K562 (cell line): Measurements from ENCODE around the gene GLIS2. TPM values are rescaled to one million over a fixed set of nuclear protein-coding genes. Genes with fewer than 3 reads are reported as not detected.

ENCODE experiments used
- DPF2 ChIP-seq: fragments of 450-650 bp; IDR thresholded peaks from 2 replicates; pipeline ENCODE4 v1.6.1; 2016
- ETV1 ChIP-seq: fragments of 450-650 bp; conservative IDR thresholded peaks from 2 replicates; pipeline ENCODE4 v1.6.1; 2016; ENCODE audit warnings: missing genetic modification characterization, control low read depth, low read depth, missing compliant biosample characterization
- FOXK1 ChIP-seq: sonication (generic); formaldehyde crosslinking; IDR thresholded peaks from 2 replicates; pipeline ENCODE4 v1.8.0; 2022; ENCODE audit warnings: missing genetic modification reagents, mild to moderate bottlenecking, borderline replicate concordance
- GABPA ChIP-seq: fragments of 200-800 bp; sonication (Bioruptor generic); conservative IDR thresholded peaks from 2 replicates; pipeline ENCODE4 v1.6.1; 2016; ENCODE audit warnings: low read depth, missing genetic modification characterization, missing compliant biosample characterization
- HDAC2 ChIP-seq: fragments of 450-650 bp; IDR thresholded peaks from 2 replicates; pipeline ENCODE4 v1.6.1; 2016; ENCODE audit warnings: mild to moderate bottlenecking
- HDAC8 ChIP-seq: fragments of 450-650 bp; IDR thresholded peaks from 2 replicates; pipeline ENCODE4 v1.6.1; 2016; ENCODE audit warnings: mild to moderate bottlenecking, missing genetic modification characterization, moderate library complexity, missing compliant biosample characterization
- IRF9 ChIP-seq: fragments of 450-650 bp; IDR thresholded peaks from 2 replicates; pipeline ENCODE4 v1.6.1; 2016; ENCODE audit warnings: missing biosample characterization, missing genetic modification characterization
- LCOR ChIP-seq: sonication (generic); formaldehyde crosslinking; IDR thresholded peaks from 2 replicates; pipeline ENCODE4 v1.8.0; 2022; ENCODE audit warnings: mild to moderate bottlenecking, missing genetic modification reagents
- REST ChIP-seq, 2 experiments: fragments of 450-650 bp; formaldehyde crosslinking in 1 of 2; IDR thresholded peaks; 2 replicates each; pipeline versions ENCODE4 v1.4.0 to v1.6.1; 2014 to 2020; ENCODE audit warnings: mild to moderate bottlenecking in 2 of 2, borderline replicate concordance in 1 of 2, low read depth in 1 of 2
- SRSF3 ChIP-seq: fragments of 200-400 bp; formaldehyde crosslinking; IDR thresholded peaks from 2 replicates; pipeline ENCODE4 v1.6.1; 2016; ENCODE audit warnings: mild to moderate bottlenecking, low read length, moderate library complexity; ENCODE audit not compliant: insufficient read depth
- TAF1 ChIP-seq: IDR thresholded peaks from 2 replicates; pipeline ENCODE4 v1.6.1; 2011; ENCODE audit warnings: mild to moderate bottlenecking, low read length, moderate library complexity; ENCODE audit not compliant: insufficient read depth, control insufficient read depth, severe bottlenecking; ENCODE audit errors: extremely low read depth
- TCF3 ChIP-seq: sonication (generic); formaldehyde crosslinking; IDR thresholded peaks from 2 replicates; pipeline ENCODE4 v1.4.0; 2020; ENCODE audit warnings: mild to moderate bottlenecking, missing genetic modification reagents
- ZBTB1 ChIP-seq: sonication (generic); formaldehyde crosslinking; IDR thresholded peaks from 2 replicates; pipeline ENCODE4 v1.8.1; 2023; ENCODE audit warnings: missing genetic modification reagents, low read depth, mild to moderate bottlenecking, borderline replicate concordance
- ZBTB49 ChIP-seq: sonication (generic); formaldehyde crosslinking; IDR thresholded peaks from 2 replicates; pipeline ENCODE4 v1.8.0; 2022; ENCODE audit warnings: missing genetic modification reagents, mild to moderate bottlenecking, borderline replicate concordance
- ZNF586 ChIP-seq: fragments of 450-650 bp; formaldehyde crosslinking; conservative IDR thresholded peaks from 2 replicates; pipeline ENCODE4 v1.4.0; 2020; ENCODE audit warnings: mild to moderate bottlenecking, moderate library complexity
- polyA plus RNA-seq, 8 experiments: library from polyadenylated mRNA; depleted of rRNA in 4 of 8; stranded (reverse) in 5 of 8; unstranded in 3 of 8; fragments of >200 nt; fragmentation: Nextera tagmentation in 2 of 8; fragmentation: Illumina TruSeq in 1 of 8; extraction: Ambion mirVana in 2 of 8; extraction: Trizol in 1 of 8; gene quantifications; 2 replicates each; pipeline versions ENCODE4 v1.2.1 to v1.2.3, GENCODE V29; 2011 to 2014; ENCODE audit warnings: inconsistent platforms in 1 of 8, missing spikeins in 1 of 8
- total RNA-seq, 7 experiments: library from RNA; depleted of rRNA in 6 of 7; stranded (reverse); fragments of >200 nt in 6 of 7; fragmentation: Illumina TruSeq in 2 of 7; extraction: Trizol in 2 of 7; gene quantifications; 2 replicates each; pipeline versions ENCODE4 v1.2.1 to v1.2.3, GENCODE V29; 2011 to 2021; ENCODE audit warnings: low replicate concordance in 1 of 7

The GLIS2 gene
- total and polyA plus RNA-seq, 9 of the 15 experiments (the other 6 are each of a cell fraction or from before 2014, with no cell fraction given), result 0.10 to 9.0 (median 0.57) TPM

GRCh38 chr16:4307215-4308037, 8.4 kb upstream of the GLIS2 start (continued):
- peak; percentile 48; the same call in 1 of the 2 replicates for TF ChIP-seq LCOR
- TF ChIP-seq HDAC8 (tag), result peak; percentile 48; the same call in 1 of the 2 replicates
- TF ChIP-seq ZBTB1 (CRISPR knock-in tag), result no peak
- peak; percentile 96 for TF ChIP-seq GABPA (tag)
- peak; percentile 48 for TF ChIP-seq ETV1 (tag)
- TF ChIP-seq FOXK1, result peak; percentile 91; the same call in 1 of the 2 replicates
- TF ChIP-seq IRF9 (tag), result 0 out of 2 replicates have a peak, but pooled peaks have one; percentile 13
- TF ChIP-seq ZBTB49 (CRISPR knock-in tag), result peak; percentile 92; the same call in 1 of the 2 replicates
- peak; percentile 85 for TF ChIP-seq TAF1
- TF ChIP-seq ZNF586, result no peak
- TF ChIP-seq REST (IDR thresholded peaks at IDR 0.05; ENCODE audit: borderline replicate concordance), result peak; percentile 59
- TF ChIP-seq REST (CRISPR knock-in tag; IDR thresholded peaks at IDR 0.05; ENCODE audit: low read depth), result no peak
- no peak for TF ChIP-seq DPF2
- TF ChIP-seq SRSF3, result no peak
- TF ChIP-seq HDAC2, result peak; percentile 15; the same call in 1 of the 2 replicates
- TF ChIP-seq TCF3 (CRISPR knock-in tag), result no peak
